Stimulated activated effector memory CD8-positive, alpha-beta T cell treated with anti-CD3 and anti-CD28 coated beads, Interleukin-12 subunit alpha, Interleukin-12 subunit beta, amount 100 ng/mL, for 72 hours (primary cell): Measurements from ENCODE around the gene LOC101059915.
A peak's percentile ranks its signal among the peaks of the same experiment; 100 is the strongest.

Experiments used
- ATAC-seq: fragments of 150-1000 bp; cut with Tn5 transposase; 2 replicates; pipeline ENCODE4 v1.10.0; 2021
- DNase-seq, 2 donors: peaks; one replicate each; pipeline ENCODE4 v3.0.0; 2021 to 2022; ENCODE audit warnings: low spot score in 2 of 2
- H3K27ac Mint-ChIP-seq: one replicate; pipeline ENCODE4 v1.8.0; 2022; ENCODE audit warnings: mild to moderate bottlenecking, mixed read lengths
- H3K36me3 Mint-ChIP-seq: one replicate; pipeline ENCODE4 v1.8.0; 2022; ENCODE audit warnings: mild to moderate bottlenecking, mixed read lengths
- H3K4me1 Mint-ChIP-seq: one replicate; pipeline ENCODE4 v1.8.0; 2022; ENCODE audit warnings: mixed read lengths
- H3K4me3 Mint-ChIP-seq: one replicate; pipeline ENCODE4 v1.8.0; 2022; ENCODE audit warnings: mild to moderate bottlenecking, mixed read lengths
- H3K9me3 Mint-ChIP-seq: one replicate; pipeline ENCODE4 v1.8.0; 2022; ENCODE audit warnings: mixed read lengths

The LOC101059915 gene

DNA sequence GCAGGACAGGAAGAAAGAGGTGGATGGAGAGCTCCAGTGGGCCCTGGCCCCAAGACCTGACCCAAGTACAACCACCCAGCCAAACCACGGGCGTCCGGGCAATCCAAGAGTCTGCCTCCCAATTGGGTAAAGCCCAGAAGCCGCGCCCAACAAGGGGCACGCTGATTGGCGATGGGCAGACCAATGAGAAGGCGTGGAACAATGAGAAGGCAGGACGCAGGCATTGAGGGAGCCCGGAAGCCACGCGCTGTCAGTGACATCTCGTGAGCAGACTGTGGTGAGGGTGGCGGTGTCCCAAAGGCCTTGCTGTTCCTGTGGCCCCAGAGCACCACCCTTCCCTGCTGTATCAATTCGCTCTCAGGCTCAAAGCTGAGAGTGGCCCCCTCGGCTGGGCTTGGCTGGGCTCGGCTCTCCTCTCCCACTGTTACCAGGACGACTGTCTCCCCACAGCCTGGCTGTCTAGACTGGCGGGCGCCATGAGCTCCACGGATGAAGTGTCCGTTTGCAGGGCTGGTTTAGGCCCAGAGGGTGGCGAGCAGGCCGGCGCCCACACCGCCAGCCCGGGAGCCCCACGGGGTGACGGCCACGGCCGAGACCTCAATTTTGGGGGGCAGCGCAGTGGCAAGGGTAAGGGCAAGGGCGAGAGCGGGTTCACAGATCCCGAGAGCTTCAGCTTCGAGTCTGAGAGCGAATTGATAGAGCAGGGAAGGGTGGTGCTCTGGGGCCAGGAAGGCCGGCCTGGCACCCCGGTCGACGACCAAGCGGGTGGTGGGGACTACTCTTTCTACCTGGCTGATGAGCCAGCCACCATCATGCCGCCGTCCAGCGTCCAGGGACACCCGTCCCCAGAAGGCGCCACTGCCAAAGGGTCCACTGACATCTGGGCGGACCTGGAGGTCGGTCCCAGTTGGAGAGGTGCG, at the start of gene LOC101059915:
Gene LOC101059915, plus strand, starts transcription at position 219 of the 920 bp plus-strand sequence.
- H3K36me3 Mint-ChIP-seq: no peaks in the 10 kb centered on the region
- H3K27ac Mint-ChIP-seq: no peak within 1 kb of the TSS
- no peak for ATAC-seq
- H3K4me1 Mint-ChIP-seq: peaks cover 31% of the 10 kb centered on the region
- DNase-seq: no peak
- H3K4me3 Mint-ChIP-seq: no peak within 1 kb of the TSS
- H3K9me3 Mint-ChIP-seq: no peaks in the 10 kb centered on the region

GRCh38 chrX:71617742-71618141, 49.6 kb upstream of the LOC101059915 start:
- Mint-ChIP-seq H3K4me3 (peak overlapping the region; percentile 83), H3K9me3 (no peaks in the 10 kb centered on the region), H3K36me3 (peaks cover 69% of the 10 kb centered on the region), H3K4me1 (peaks cover 71% of the 10 kb centered on the region), H3K27ac (peak overlapping the region; percentile 95)
- no peak for DNase-seq
- ATAC-seq: no peak

DNA sequence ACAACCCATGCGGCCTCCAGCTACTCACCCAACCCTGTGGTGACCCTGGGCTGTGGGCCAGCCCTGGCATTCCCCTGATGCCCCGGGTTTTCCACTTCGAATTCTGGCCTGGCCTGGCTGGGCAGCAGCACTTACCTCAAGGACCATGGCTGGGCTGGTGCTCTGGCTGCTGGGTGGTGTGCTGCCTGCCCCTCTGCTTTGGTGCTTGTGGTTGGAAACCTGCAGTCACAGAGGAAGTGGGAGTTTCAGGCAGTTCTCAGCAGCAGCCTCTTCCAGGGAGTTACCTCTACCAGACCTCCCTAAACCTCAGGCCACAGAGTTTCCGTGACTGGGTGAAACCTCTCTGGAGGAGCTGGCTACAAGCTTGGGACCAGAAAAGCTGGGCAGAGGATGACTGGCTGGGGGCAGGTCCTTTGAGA, 49.0 kb upstream of the LOC101059915 start, which contains the start of gene CXCR3:
Gene CXCR3, minus strand, starts transcription at position 209 of the 419 bp plus-strand sequence. Its CDS starts 62 bp downstream, at position 147.
- Mint-ChIP-seq H3K36me3 (peaks cover 64% of the 10 kb centered on the region), H3K9me3 (no peaks in the 10 kb centered on the region)
- DNase-seq: peak; percentile 41 to 80

DNA sequence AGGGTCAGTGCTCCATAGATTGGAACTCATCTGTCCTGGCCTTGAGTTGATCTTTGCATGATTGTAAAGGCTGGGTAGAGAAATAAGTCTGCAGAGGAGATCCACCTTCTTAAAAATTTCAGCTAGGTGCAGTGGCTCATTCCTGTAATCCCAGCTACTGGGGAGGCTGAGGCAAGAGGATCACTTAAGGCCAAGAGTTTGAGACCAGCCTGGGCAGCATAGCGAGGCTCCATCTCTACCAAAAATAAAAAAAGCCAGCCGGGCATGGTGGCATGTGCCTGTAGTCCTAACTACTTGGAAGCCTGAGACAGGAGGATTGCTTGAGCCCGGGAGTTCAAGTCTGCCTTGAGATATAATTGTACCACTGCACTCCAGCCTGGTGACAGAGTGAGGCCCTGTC, 48.6 kb upstream of the LOC101059915 start:
- H3K4me1 Mint-ChIP-seq: peaks cover 81% of the 10 kb centered on the region

More for the DNA sequence above, 49.0 kb upstream of the LOC101059915 start, which contains the start of gene CXCR3:
- H3K4me1 Mint-ChIP-seq: peaks cover 77% of the 10 kb centered on the region
- peak within 1 kb of the TSS; percentile 83 for H3K4me3 Mint-ChIP-seq
- peak; percentile 70 for ATAC-seq
- H3K27ac Mint-ChIP-seq: peak within 1 kb of the TSS; percentile 95

DNA sequence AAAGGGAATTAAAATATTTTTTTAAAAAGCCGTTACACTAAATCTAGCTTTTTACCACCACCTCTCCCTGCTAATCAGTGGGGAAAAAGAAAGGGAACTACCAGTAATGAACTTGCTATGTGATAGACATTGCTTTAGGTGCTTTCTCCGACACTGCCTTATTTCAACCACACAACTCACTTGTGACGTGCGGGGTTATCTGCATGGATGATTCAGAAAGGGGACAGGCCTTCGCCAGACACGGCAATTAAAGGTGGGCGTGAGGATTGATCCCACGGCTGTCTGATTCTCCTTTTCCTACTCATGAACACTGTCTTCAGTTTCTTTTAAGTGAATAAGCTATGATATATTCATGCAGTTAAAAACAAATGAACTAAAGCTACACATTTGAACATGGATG, 48.2 kb upstream of the LOC101059915 start:
- peak in 1 of 2 donors; percentile 60 for DNase-seq
- H3K9me3 Mint-ChIP-seq: no peaks in the 10 kb centered on the region
- ATAC-seq: peak; percentile 57
- H3K4me1 Mint-ChIP-seq: peaks cover 84% of the 10 kb centered on the region
- peak overlapping the region; percentile 95 for H3K27ac Mint-ChIP-seq
- peak overlapping the region; percentile 83 for H3K4me3 Mint-ChIP-seq
- H3K36me3 Mint-ChIP-seq: peaks cover 56% of the 10 kb centered on the region

More for the DNA sequence above, 48.6 kb upstream of the LOC101059915 start:
- Mint-ChIP-seq H3K27ac (peak overlapping the region; percentile 95), H3K4me3 (peak overlapping the region; percentile 83), H3K9me3 (no peaks in the 10 kb centered on the region), H3K36me3 (peaks cover 60% of the 10 kb centered on the region)
- no peak for ATAC-seq
- no peak for DNase-seq

- DNase-seq: no peak
- Mint-ChIP-seq H3K4me1 (peaks cover 81% of the 10 kb centered on the region), H3K27ac (peak overlapping the region; percentile 95), H3K9me3 (no peaks in the 10 kb centered on the region), H3K36me3 (peaks cover 48% of the 10 kb centered on the region), H3K4me3 (peak overlapping the region; percentile 83)
- ATAC-seq: no peak
These were observed 47.4 kb upstream of the LOC101059915 start for GRCh38 chrX:71619986-71620385.

- no peak for DNase-seq
- H3K9me3 Mint-ChIP-seq: no peaks in the 10 kb centered on the region
- H3K4me1 Mint-ChIP-seq: peaks cover 65% of the 10 kb centered on the region
These were observed 45.7 kb upstream of the LOC101059915 start for GRCh38 chrX:71621603-71622002.

GRCh38 chrX:71622032-71622575, 45.2 kb upstream of the LOC101059915 start:
- no peak for DNase-seq
- Mint-ChIP-seq H3K36me3 (peaks cover 27% of the 10 kb centered on the region), H3K4me1 (peaks cover 60% of the 10 kb centered on the region), H3K4me3 (peak overlapping the region; percentile 71), H3K27ac (peak overlapping the region; percentile 97), H3K9me3 (no peaks in the 10 kb centered on the region)
- ATAC-seq: no peak

More at GRCh38 chrX:71621603-71622002, 45.7 kb upstream of the LOC101059915 start:
- Mint-ChIP-seq H3K36me3 (peaks cover 32% of the 10 kb centered on the region), H3K27ac (peak overlapping the region; percentile 84), H3K4me3 (peak overlapping the region; percentile 71)
- no peak for ATAC-seq

- peak in 1 of 2 donors; percentile 77 for DNase-seq
- H3K4me3 Mint-ChIP-seq: peak overlapping the region; percentile 71
These were observed 44.5 kb upstream of the LOC101059915 start for GRCh38 chrX:71622576-71623450.

GRCh38 chrX:71623714-71624113, 43.6 kb upstream of the LOC101059915 start:
- DNase-seq (no peak), ATAC-seq (peak; percentile 51)
- peaks cover 16% of the 10 kb centered on the region for H3K36me3 Mint-ChIP-seq
- H3K4me3 Mint-ChIP-seq: peak overlapping the region; percentile 71
- H3K4me1 Mint-ChIP-seq: peaks cover 44% of the 10 kb centered on the region
- H3K9me3 Mint-ChIP-seq: no peaks in the 10 kb centered on the region
- H3K27ac Mint-ChIP-seq: peak overlapping the region; percentile 97

More at GRCh38 chrX:71622576-71623450, 44.5 kb upstream of the LOC101059915 start:
- Mint-ChIP-seq H3K4me1 (peaks cover 52% of the 10 kb centered on the region), H3K36me3 (peaks cover 22% of the 10 kb centered on the region), H3K27ac (peak overlapping the region; percentile 97), H3K9me3 (no peaks in the 10 kb centered on the region)
- ATAC-seq: peak; percentile 70

- no peak overlapping the region for H3K27ac Mint-ChIP-seq
- no peaks in the 10 kb centered on the region for H3K9me3 Mint-ChIP-seq
- ATAC-seq: no peak
- H3K4me1 Mint-ChIP-seq: peaks cover 40% of the 10 kb centered on the region
- H3K36me3 Mint-ChIP-seq: peaks cover 8% of the 10 kb centered on the region
- H3K4me3 Mint-ChIP-seq: no peak overlapping the region
- no peak for DNase-seq
These were observed 41.9 kb upstream of the LOC101059915 start for GRCh38 chrX:71625471-71625870.

DNA sequence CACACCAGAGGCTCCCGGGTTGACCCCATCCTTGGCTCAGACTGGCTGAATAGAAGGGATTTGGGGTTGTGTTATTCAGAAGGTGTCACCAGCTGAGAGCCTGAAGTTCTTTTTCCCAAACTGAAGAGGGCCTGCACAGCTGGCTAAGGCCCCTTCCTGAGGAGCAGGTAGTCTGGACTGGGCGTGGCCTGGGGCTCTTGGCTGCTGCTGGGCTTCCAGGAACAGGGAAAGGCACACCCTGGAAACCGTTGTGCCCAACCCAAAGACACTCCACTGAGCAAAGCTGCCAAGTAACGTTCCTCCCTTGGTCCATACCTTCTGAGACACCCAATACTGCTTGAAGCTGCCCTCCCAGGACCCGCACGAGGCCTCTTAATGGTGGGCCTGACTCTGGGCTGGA, 40.8 kb upstream of the LOC101059915 start:
- H3K36me3 Mint-ChIP-seq: peaks cover 7% of the 10 kb centered on the region
- H3K4me3 Mint-ChIP-seq: no peak overlapping the region
- DNase-seq: no peak
- no peaks in the 10 kb centered on the region for H3K9me3 Mint-ChIP-seq
- H3K4me1 Mint-ChIP-seq: peaks cover 34% of the 10 kb centered on the region
- H3K27ac Mint-ChIP-seq: peak overlapping the region; percentile 61
- no peak for ATAC-seq

GRCh38 chrX:71627588-71628404, 39.5 kb upstream of the LOC101059915 start:
- ATAC-seq (no peak), DNase-seq (no peak)
- no peaks in the 10 kb centered on the region for H3K9me3 Mint-ChIP-seq
- H3K36me3 Mint-ChIP-seq: no peaks in the 10 kb centered on the region
- peaks cover 23% of the 10 kb centered on the region for H3K4me1 Mint-ChIP-seq
- no peak overlapping the region for H3K27ac Mint-ChIP-seq
- no peak overlapping the region for H3K4me3 Mint-ChIP-seq

DNA sequence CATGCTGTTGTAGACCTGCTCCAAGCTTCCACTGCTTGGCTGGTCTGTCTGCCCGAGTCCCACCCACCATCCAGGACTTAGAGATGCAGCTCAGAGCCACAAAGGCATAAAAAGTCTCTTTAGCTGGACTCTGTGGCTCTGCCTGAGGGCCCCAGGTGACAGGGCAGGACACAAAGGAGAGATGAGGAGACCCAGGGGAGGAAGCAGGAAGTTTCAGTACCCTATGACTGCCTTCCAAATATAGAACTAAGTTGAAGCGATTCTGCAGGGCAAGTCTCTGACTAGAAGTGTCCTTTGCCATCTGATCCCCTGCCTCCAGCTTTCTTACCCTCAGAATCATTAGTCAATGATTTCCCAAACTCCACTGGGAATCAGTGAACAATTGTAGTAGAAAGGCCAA, 37.9 kb upstream of the LOC101059915 start:
- DNase-seq: no peak
- no peak overlapping the region for H3K27ac Mint-ChIP-seq
- peaks cover 10% of the 10 kb centered on the region for H3K4me1 Mint-ChIP-seq
- no peaks in the 10 kb centered on the region for H3K36me3 Mint-ChIP-seq
- H3K4me3 Mint-ChIP-seq: no peak overlapping the region
- ATAC-seq: no peak
- no peaks in the 10 kb centered on the region for H3K9me3 Mint-ChIP-seq
